ENCODE results near the gene MICALL2.

DNA sequence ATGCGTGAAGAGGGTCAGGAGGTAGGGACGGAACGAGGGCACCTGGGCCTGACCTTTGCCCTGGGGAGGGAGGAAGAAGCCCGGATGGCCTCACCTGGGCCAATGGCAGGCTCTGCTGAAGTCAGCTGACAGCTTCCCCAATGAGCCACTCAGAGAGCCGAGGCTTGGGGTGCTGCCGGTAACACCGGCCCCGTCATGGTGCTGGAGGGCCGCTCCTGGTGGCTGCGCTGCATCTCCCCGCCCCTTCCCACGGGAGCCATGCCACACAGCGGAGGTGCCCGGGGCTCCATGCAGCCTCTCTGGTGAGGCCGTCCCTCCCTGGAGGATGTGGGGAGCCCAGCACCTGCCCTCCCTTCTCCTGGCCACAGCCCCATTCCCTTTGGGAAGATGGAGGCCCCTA lies 17.6 kb upstream of the MICALL2 start:
- no peak for TF ChIP-seq CTCF (IDR thresholded peaks at IDR 0.05)
- TF ChIP-seq POLR2A (IDR thresholded peaks at IDR 0.05) = no peak
